Embryonic facial prominence (tissue), 1 donor: ENCODE results near the gene CDRT15.
"Not testable (repeated sequence)": the region's sequence is repeated elsewhere in the genome, so short reads cannot be mapped to it uniquely, and the experiment has no call there.

ENCODE experiments used
- DNase-seq: peaks from one replicate; pipeline ENCODE4 v3.0.0-alpha.2; 2016; ENCODE audit errors: extremely low spot score

Gene CDRT15

GRCh38 chr17:14207791-14208190, 28.9 kb downstream of the CDRT15 start:
- DNase-seq: no peak

- DNase-seq: no peak
Observed at GRCh38 chr17:14206891-14207290, 29.8 kb downstream of the CDRT15 start.

- no peak for DNase-seq
Observed at GRCh38 chr17:14205992-14206461, 30.6 kb downstream of the CDRT15 start.

GRCh38 chr17:14205380-14205779, 31.3 kb downstream of the CDRT15 start:
- no peak for DNase-seq

GRCh38 chr17:14204546-14204945, 32.1 kb downstream of the CDRT15 start:
- DNase-seq: no peak

- DNase-seq: no peak
Observed at GRCh38 chr17:14204084-14204483, 32.6 kb downstream of the CDRT15 start.

GRCh38 chr17:14203388-14203787, 33.3 kb downstream of the CDRT15 start:
- DNase-seq: no peak

GRCh38 chr17:14202388-14203166, 34.1 kb downstream of the CDRT15 start:
- DNase-seq: no peak

GRCh38 chr17:14201988-14202380, 34.7 kb downstream of the CDRT15 start:
- no peak for DNase-seq

GRCh38 chr17:14201021-14201987, 35.4 kb downstream of the CDRT15 start:
- DNase-seq: no peak

- no peak for DNase-seq
Observed at GRCh38 chr17:14200354-14200753, 36.3 kb downstream of the CDRT15 start.

GRCh38 chr17:14199601-14200000, 37.1 kb downstream of the CDRT15 start:
- no peak for DNase-seq

GRCh38 chr17:14198575-14198974, 38.1 kb downstream of the CDRT15 start:
- DNase-seq: no peak

- no peak for DNase-seq
Observed at GRCh38 chr17:14198013-14198412, 38.6 kb downstream of the CDRT15 start.

GRCh38 chr17:14197586-14197985, 39.1 kb downstream of the CDRT15 start:
- DNase-seq: no peak

- DNase-seq: no peak
Observed at GRCh38 chr17:14197057-14197456, 39.6 kb downstream of the CDRT15 start.

- DNase-seq: no peak
Observed at GRCh38 chr17:14196377-14196997, 40.2 kb downstream of the CDRT15 start.

GRCh38 chr17:14192636-14193344, 43.9 kb downstream of the CDRT15 start:
- DNase-seq: not testable (repeated sequence)

- not testable (repeated sequence) for DNase-seq
Observed at GRCh38 chr17:14192039-14192438, 44.6 kb downstream of the CDRT15 start.

- not testable (repeated sequence) for DNase-seq
Observed at GRCh38 chr17:14191469-14191868, 45.2 kb downstream of the CDRT15 start.

- not testable (repeated sequence) for DNase-seq
Observed at GRCh38 chr17:14190774-14191173, 45.9 kb downstream of the CDRT15 start.
